Embryonic facial prominence (tissue), 1 donor: ENCODE results near the gene NFKBIA.
"Not testable (repeated sequence)": the region's sequence is repeated elsewhere in the genome, so short reads cannot be mapped to it uniquely, and the experiment has no call there.

Experiments
- DNase-seq: peaks from one replicate; pipeline ENCODE4 v3.0.0-alpha.2; 2016; ENCODE audit errors: extremely low spot score

NFKBIA gene

GRCh38 chr14:35404449-35405303 is at the start of gene NFKBIA:
NFKBIA (minus strand) TSS chr14:35404749; CDS start chr14:35404644, 105 bp downstream.
- peak; percentile 84 for DNase-seq

- no peak for DNase-seq
Measured at GRCh38 chr14:35446450-35446849, 41.9 kb upstream of the NFKBIA start.

GRCh38 chr14:35444104-35444503 is 39.6 kb upstream of the NFKBIA start:
- DNase-seq, result no peak

GRCh38 chr14:35441160-35441559 is 36.6 kb upstream of the NFKBIA start:
- DNase-seq, result no peak

GRCh38 chr14:35438910-35439713 is 34.6 kb upstream of the NFKBIA start:
- DNase-seq, result no peak

- not testable (repeated sequence) for DNase-seq
Measured at GRCh38 chr14:35438492-35438891, 33.9 kb upstream of the NFKBIA start.

- DNase-seq, result no peak
Measured at GRCh38 chr14:35435177-35435576, 30.6 kb upstream of the NFKBIA start.

GRCh38 chr14:35433826-35434225 is 29.3 kb upstream of the NFKBIA start:
- no peak for DNase-seq

GRCh38 chr14:35430459-35431199 is 26.1 kb upstream of the NFKBIA start:
- DNase-seq, result no peak

- DNase-seq, result no peak
Measured at GRCh38 chr14:35429951-35430350, 25.4 kb upstream of the NFKBIA start.

GRCh38 chr14:35425850-35426249 is 21.3 kb upstream of the NFKBIA start:
- DNase-seq, result no peak

GRCh38 chr14:35423621-35424020 is 19.1 kb upstream of the NFKBIA start:
- no peak for DNase-seq

GRCh38 chr14:35420036-35420811 is 15.7 kb upstream of the NFKBIA start:
- DNase-seq, result no peak

GRCh38 chr14:35419429-35419841 is 14.9 kb upstream of the NFKBIA start:
- DNase-seq, result no peak

GRCh38 chr14:35418093-35418492 is 13.5 kb upstream of the NFKBIA start:
- no peak for DNase-seq

- DNase-seq, result no peak
Measured at GRCh38 chr14:35416108-35416750, 11.7 kb upstream of the NFKBIA start.

- DNase-seq, result no peak
Measured at GRCh38 chr14:35414365-35414764, 9.8 kb upstream of the NFKBIA start.

- no peak for DNase-seq
Measured at GRCh38 chr14:35412272-35413056, 7.9 kb upstream of the NFKBIA start.

GRCh38 chr14:35410858-35411257 is 6.3 kb upstream of the NFKBIA start:
- DNase-seq, result no peak

- no peak for DNase-seq
Measured at GRCh38 chr14:35409595-35409994, 5.0 kb upstream of the NFKBIA start.
